CD4-positive, alpha-beta T cell (primary cell): ENCODE data around the gene RACK1. TPM values are rescaled to one million over a fixed set of nuclear protein-coding genes. Genes with fewer than 3 reads are reported as not detected.
"Not testable (repeated sequence)": the region's sequence is repeated elsewhere in the genome, so short reads cannot be mapped to it uniquely, and the experiment has no call there.

Source experiments
- ATAC-seq: fragments of 200-7000 bp; cut with Tn5 transposase; one replicate; pipeline ENCODE4 v1.10.0; 2022; ENCODE audit warnings: mild to moderate bottlenecking; ENCODE audit not compliant: poor library complexity
- CTCF ChIA-PET: fragments of 350-600 bp; sonication (Branson Sonifier 250); formaldehyde crosslinking; loops from one replicate; lab custom pipeline; 2021; ENCODE audit warnings: antibody characterized with exemption, inconsistent platforms; lab: Charles Lee
- POLR2A ChIA-PET: fragments of 350-600 bp; sonication (Branson Sonifier 250); formaldehyde crosslinking; loops from one replicate; lab custom pipeline; 2021; ENCODE audit warnings: antibody characterized with exemption, inconsistent platforms; lab: Charles Lee
- DNase-seq, 14 experiments: peaks; one replicate each; pipeline ENCODE4 v3.0.0-alpha.2; 2013 to 2020; ENCODE audit warnings: mixed read lengths in 2 of 14
- H3K27ac ChIP-seq, 2 donors: one replicate each; pipeline versions ENCODE4 v1.5.1 to v1.7.0; 2013; ENCODE audit warnings: low read length in 2 of 2, low read depth in 1 of 2, mild to moderate bottlenecking in 1 of 2
- H3K27me3 ChIP-seq, 2 experiments: 1 replicate in 1 of 2; 2 replicates in 1 of 2; pipeline versions ENCODE4 v1.6.1 to v1.7.0; 2013; ENCODE audit warnings: low read length in 2 of 2, control low read depth in 1 of 2, mild to moderate bottlenecking in 1 of 2, moderate library complexity in 1 of 2; ENCODE audit not compliant: insufficient read depth in 2 of 2, control insufficient read depth in 1 of 2
- H3K36me3 ChIP-seq: one replicate; pipeline ENCODE4 v1.6.1; 2013; ENCODE audit warnings: low read length, control low read depth; ENCODE audit not compliant: insufficient read depth
- H3K4me1 ChIP-seq: one replicate; pipeline ENCODE4 v1.6.1; 2013; ENCODE audit warnings: low read length, control low read depth; ENCODE audit not compliant: insufficient read depth
- H3K4me3 ChIP-seq: one replicate; pipeline ENCODE4 v1.5.1; 2013; ENCODE audit warnings: mild to moderate bottlenecking, low read length, moderate library complexity
- H3K9me3 ChIP-seq, 2 experiments: 1 replicate in 1 of 2; 2 replicates in 1 of 2; pipeline versions ENCODE4 v1.6.1 to v1.7.0; 2013; ENCODE audit warnings: low read length in 2 of 2, mild to moderate bottlenecking in 2 of 2, control low read depth in 1 of 2, moderate library complexity in 1 of 2; ENCODE audit not compliant: control insufficient read depth in 1 of 2, insufficient read depth in 1 of 2
- H3K27ac Mint-ChIP-seq: one replicate; pipeline ENCODE4 v1.8.0; 2020; ENCODE audit warnings: mixed read lengths
- H3K27me3 Mint-ChIP-seq: one replicate; pipeline ENCODE4 v1.8.0; 2021; ENCODE audit warnings: mixed read lengths
- H3K36me3 Mint-ChIP-seq: one replicate; pipeline ENCODE4 v1.8.0; 2021; ENCODE audit warnings: low read depth, mixed read lengths
- H3K4me1 Mint-ChIP-seq: one replicate; pipeline ENCODE4 v1.8.0; 2021; ENCODE audit warnings: low read depth, mixed read lengths
- H3K4me3 Mint-ChIP-seq: one replicate; pipeline ENCODE4 v1.8.0; 2020; ENCODE audit warnings: mild to moderate bottlenecking, mixed read lengths
- H3K9me3 Mint-ChIP-seq: one replicate; pipeline ENCODE4 v1.8.0; 2020; ENCODE audit warnings: mixed read lengths
- intact Hi-C, 2 experiments: fragments of 100-400 bp; cut with DNase I in 1 of 2; cut with micrococcal nuclease in 1 of 2; formaldehyde crosslinking; loops; one replicate each; pipeline versions ENCODE4 v1.15.1 to v1.9.0; 2023 to 2025; cut with DNase I, micrococcal nuclease
- total RNA-seq, 174 experiments: library from RNA in 2 of 174; stranded (reverse) in 2 of 174; gene quantifications; one replicate each; pipeline ENCODE4 v1.2.3 and lab custom pipeline; 2021 to 2026
- TF ChIP-seq, protein P1 (sequence below): fragments of 200-600 bp; IDR thresholded peaks from one replicate; pipeline ENCODE4 v1.8.0; 2022; ENCODE audit warnings: antibody characterized with exemption, mild to moderate bottlenecking

Gene RACK1
- total RNA-seq, 2 experiments from 2014 or later, result 2,499 to 2,682 TPM

DNA sequence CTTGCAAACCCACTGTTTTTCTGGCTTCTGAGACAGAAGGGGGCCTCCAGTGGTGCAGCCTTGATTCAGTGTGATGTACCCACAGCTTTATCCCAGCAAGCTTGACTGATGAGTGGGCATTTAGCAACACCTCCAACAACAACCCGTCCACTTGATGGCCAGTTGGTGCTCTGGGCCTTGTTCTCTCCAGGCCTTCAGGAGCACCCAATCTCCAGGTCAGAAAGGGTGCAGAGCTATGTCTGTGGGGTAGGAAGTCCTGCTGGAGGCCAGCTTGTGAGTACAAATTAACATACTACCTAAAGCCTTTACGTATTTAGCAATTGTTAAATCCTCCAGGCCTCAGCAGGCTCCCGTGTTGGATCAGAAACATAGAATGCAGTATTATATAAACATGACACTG is 27.4 kb upstream of the RACK1 start:
- DNase-seq, result no peak
- no peaks in the 10 kb centered on the region for H3K27me3 ChIP-seq
- no peak for ATAC-seq
- no peaks in the 10 kb centered on the region for H3K4me1 ChIP-seq
- no peak overlapping the region for H3K4me3 Mint-ChIP-seq
- H3K27ac Mint-ChIP-seq, result no peak overlapping the region
- no peaks in the 10 kb centered on the region for H3K27me3 Mint-ChIP-seq
- TF ChIP-seq, protein P1, sequence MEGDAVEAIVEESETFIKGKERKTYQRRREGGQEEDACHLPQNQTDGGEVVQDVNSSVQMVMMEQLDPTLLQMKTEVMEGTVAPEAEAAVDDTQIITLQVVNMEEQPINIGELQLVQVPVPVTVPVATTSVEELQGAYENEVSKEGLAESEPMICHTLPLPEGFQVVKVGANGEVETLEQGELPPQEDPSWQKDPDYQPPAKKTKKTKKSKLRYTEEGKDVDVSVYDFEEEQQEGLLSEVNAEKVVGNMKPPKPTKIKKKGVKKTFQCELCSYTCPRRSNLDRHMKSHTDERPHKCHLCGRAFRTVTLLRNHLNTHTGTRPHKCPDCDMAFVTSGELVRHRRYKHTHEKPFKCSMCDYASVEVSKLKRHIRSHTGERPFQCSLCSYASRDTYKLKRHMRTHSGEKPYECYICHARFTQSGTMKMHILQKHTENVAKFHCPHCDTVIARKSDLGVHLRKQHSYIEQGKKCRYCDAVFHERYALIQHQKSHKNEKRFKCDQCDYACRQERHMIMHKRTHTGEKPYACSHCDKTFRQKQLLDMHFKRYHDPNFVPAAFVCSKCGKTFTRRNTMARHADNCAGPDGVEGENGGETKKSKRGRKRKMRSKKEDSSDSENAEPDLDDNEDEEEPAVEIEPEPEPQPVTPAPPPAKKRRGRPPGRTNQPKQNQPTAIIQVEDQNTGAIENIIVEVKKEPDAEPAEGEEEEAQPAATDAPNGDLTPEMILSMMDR, result no peak
- no peak overlapping the region for H3K27ac ChIP-seq
- no peaks in the 10 kb centered on the region for H3K9me3 Mint-ChIP-seq
- H3K9me3 ChIP-seq, result no peaks in the 10 kb centered on the region
- H3K4me1 Mint-ChIP-seq, result no peaks in the 10 kb centered on the region
- intact Hi-C loops, result no loop called here
- no peaks in the 10 kb centered on the region for H3K36me3 Mint-ChIP-seq
- peaks cover 3% of the 10 kb centered on the region for H3K36me3 ChIP-seq
- ChIA-PET POLR2A (interaction anchor here (0.8 kb wide), 1 partner anchor 10 kb away, joined by 3 read pairs; the partner anchor contains the start of gene TRIM52), CTCF (no interaction called here)
- no peak overlapping the region for H3K4me3 ChIP-seq

GRCh38 chr5:181267907-181268306 is 24.2 kb upstream of the RACK1 start:
- H3K9me3 ChIP-seq, intact Hi-C loops, H3K4me1 Mint-ChIP-seq, H3K4me3 Mint-ChIP-seq, H3K9me3 Mint-ChIP-seq, H3K27me3 ChIP-seq, POLR2A ChIA-PET, ATAC-seq, H3K4me1 ChIP-seq, DNase-seq, H3K27ac ChIP-seq, CTCF ChIA-PET, H3K27me3 Mint-ChIP-seq, H3K4me3 ChIP-seq, H3K27ac Mint-ChIP-seq: not testable (repeated sequence)
- H3K36me3 ChIP-seq, result peaks cover 18% of the 10 kb centered on the region
- H3K36me3 Mint-ChIP-seq, result peaks cover 15% of the 10 kb centered on the region

- DNase-seq, CTCF ChIA-PET, H3K4me1 ChIP-seq, ATAC-seq, H3K9me3 Mint-ChIP-seq, POLR2A ChIA-PET, H3K27me3 Mint-ChIP-seq, H3K27me3 ChIP-seq, H3K4me3 ChIP-seq, intact Hi-C loops, H3K27ac ChIP-seq, H3K4me1 Mint-ChIP-seq, H3K27ac Mint-ChIP-seq, H3K9me3 ChIP-seq, H3K4me3 Mint-ChIP-seq: not testable (repeated sequence)
- peaks cover 18% of the 10 kb centered on the region for H3K36me3 ChIP-seq
- peaks cover 15% of the 10 kb centered on the region for H3K36me3 Mint-ChIP-seq
Observed at GRCh38 chr5:181267291-181267904, 23.7 kb upstream of the RACK1 start.

DNA sequence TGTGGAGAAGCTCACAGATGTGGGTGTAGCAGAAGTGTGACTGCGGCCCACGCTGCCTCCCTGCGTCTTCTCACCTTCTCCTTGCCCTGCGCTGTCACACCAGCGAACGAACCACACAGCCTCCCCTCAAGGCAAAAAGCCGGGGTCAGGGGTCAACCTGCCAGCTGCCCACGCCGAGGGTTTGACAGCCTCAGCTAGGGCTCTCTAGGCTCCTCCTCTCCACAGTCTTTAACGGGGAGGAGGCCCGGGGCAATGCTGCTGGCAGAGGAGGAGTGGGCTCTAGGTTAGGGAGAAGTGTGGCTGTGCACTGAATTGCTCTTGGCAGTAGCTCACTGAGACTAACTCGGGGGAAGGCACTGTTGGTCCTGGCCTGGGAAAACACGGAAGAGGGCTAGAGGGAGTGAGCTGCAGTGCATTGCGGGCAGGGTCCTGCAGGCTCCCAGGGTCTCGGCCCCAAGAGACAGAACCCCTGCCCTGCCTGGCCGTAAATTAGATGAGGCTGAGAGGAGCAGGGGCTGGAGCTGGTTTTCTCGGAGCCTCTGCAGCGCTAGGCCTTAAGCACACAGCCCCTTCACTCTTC is 21.5 kb upstream of the RACK1 start:
- DNase-seq (peak in 1 of 14 experiments; percentile 15), ATAC-seq (no peak)
- intact Hi-C loops, result no loop called here
- no peaks in the 10 kb centered on the region for H3K9me3 Mint-ChIP-seq
- H3K27ac ChIP-seq, result no peak overlapping the region
- no peaks in the 10 kb centered on the region for H3K27me3 Mint-ChIP-seq
- H3K36me3 ChIP-seq, result peaks cover 14% of the 10 kb centered on the region
- ChIA-PET POLR2A (no interaction called here), CTCF (no interaction called here)
- no peaks in the 10 kb centered on the region for H3K27me3 ChIP-seq
- H3K27ac Mint-ChIP-seq, result peak overlapping the region; percentile 62
- H3K9me3 ChIP-seq, result no peaks in the 10 kb centered on the region
- peaks cover 9% of the 10 kb centered on the region for H3K4me1 Mint-ChIP-seq
- peak overlapping the region; percentile 67 for H3K4me3 Mint-ChIP-seq
- H3K4me3 ChIP-seq, result no peak overlapping the region
- peaks cover 15% of the 10 kb centered on the region for H3K4me1 ChIP-seq
- TF ChIP-seq, protein P1, result no peak
- peaks cover 30% of the 10 kb centered on the region for H3K36me3 Mint-ChIP-seq
